ENCODE data around the gene CBL. TPM values are rescaled to one million over a fixed set of nuclear protein-coding genes. Genes with fewer than 3 reads are reported as not detected.

CBL gene
- total RNA-seq, 1 donor from 2014 or later = 27.8 TPM

DNA sequence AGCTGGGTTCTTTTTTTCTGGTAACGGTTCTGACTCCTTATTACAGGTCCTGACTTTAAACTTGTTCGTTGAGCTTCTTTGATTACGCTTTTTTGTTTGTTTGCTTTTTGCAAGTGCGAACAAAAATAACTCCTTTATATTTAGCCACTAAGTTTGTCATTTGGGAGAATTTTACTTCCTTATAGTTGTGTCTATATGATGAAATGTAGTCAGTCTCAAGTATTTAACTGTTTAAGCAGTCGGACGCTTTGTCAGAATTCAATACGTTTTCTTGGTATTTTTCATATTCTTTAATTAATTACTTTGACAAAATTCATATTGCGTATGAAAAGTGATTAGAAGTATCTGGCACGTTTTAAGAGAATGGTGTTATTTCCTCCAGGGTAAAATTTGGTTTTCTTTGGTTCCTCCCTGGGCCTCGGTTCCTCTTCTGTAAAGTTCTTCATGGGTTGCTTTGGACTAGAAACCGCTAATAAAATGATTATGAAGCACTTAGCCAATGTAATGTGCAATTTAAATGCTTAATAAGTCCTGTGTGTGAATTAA lies 1.3 kb downstream of the CBL start:
- CTCF ChIA-PET = interaction anchor here (1.4 to 4.0 kb wide), 4 partner anchors 52 to 116 kb away, joined by 3 to 23 read pairs (median 6); no protein-coding TSS in a partner anchor
- DNase-seq = no peak
- TF ChIP-seq, protein P1, sequence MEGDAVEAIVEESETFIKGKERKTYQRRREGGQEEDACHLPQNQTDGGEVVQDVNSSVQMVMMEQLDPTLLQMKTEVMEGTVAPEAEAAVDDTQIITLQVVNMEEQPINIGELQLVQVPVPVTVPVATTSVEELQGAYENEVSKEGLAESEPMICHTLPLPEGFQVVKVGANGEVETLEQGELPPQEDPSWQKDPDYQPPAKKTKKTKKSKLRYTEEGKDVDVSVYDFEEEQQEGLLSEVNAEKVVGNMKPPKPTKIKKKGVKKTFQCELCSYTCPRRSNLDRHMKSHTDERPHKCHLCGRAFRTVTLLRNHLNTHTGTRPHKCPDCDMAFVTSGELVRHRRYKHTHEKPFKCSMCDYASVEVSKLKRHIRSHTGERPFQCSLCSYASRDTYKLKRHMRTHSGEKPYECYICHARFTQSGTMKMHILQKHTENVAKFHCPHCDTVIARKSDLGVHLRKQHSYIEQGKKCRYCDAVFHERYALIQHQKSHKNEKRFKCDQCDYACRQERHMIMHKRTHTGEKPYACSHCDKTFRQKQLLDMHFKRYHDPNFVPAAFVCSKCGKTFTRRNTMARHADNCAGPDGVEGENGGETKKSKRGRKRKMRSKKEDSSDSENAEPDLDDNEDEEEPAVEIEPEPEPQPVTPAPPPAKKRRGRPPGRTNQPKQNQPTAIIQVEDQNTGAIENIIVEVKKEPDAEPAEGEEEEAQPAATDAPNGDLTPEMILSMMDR (IDR thresholded peaks at IDR 0.05) = no peak
- Mint-ChIP-seq H3K27me3 (no peaks in the 10 kb centered on the region), H3K9me3 (no peaks in the 10 kb centered on the region), H3K4me1 (peaks cover 31% of the 10 kb centered on the region), H3K4me3 (peak overlapping the region; percentile 96), H3K27ac (peak overlapping the region; percentile 88), H3K36me3 (ENCODE audit: low read depth) (peaks cover 3% of the 10 kb centered on the region)
- POLR2A ChIA-PET = interaction anchor here (0.6 to 2.3 kb wide), 8 partner anchors 47 to 772 kb away, joined by 3 to 21 read pairs (median 5); a partner anchor contains a TSS
- intact Hi-C loops (cut with micrococcal nuclease) = loop anchor here (1.0 to 5.0 kb wide), 4 partner anchors 15 to 770 kb away; partner anchors contain the start of genes KMT2A and USP2
- no peak for ATAC-seq (ENCODE audit: low read depth)

DNA sequence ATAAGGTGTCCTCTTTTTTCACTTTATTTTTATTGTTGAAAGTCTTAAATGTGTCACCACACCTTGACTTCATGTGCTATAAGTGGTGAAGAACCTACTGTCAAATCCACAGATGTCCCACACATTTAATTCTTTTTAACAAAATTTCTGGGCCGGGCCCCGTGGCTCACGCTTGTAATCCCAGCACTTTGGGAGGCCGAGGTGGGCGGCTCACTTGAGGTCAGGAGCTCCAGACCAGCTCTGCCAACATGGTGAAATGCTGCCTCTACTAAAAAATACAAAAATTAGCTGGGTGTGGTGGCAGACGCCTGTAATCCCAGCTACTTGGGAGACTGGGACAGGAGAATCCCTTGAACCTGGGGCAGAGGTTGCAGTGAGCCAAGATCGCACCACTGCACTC lies 3.0 kb downstream of the CBL start:
- ATAC-seq (ENCODE audit: low read depth) (no peak), DNase-seq (no peak)
- TF ChIP-seq, protein P1 (IDR thresholded peaks at IDR 0.05) = no peak
- H3K27me3 Mint-ChIP-seq = no peaks in the 10 kb centered on the region
- CTCF ChIA-PET = interaction anchor here (1.1 to 1.2 kb wide), 2 partner anchors 129 to 261 kb away, joined by 3 read pairs; no protein-coding TSS in a partner anchor
- POLR2A ChIA-PET = interaction anchor here (0.7 kb wide), 1 partner anchor 50 kb away, joined by 3 read pairs; no protein-coding TSS in a partner anchor
- H3K9me3 Mint-ChIP-seq = no peaks in the 10 kb centered on the region
- intact Hi-C loops (cut with micrococcal nuclease) = loop anchor here (5.0 kb wide), 1 partner anchor 772 kb away; the partner anchor contains the start of gene KMT2A
- H3K4me1 Mint-ChIP-seq = peaks cover 34% of the 10 kb centered on the region
- peaks cover 3% of the 10 kb centered on the region for H3K36me3 Mint-ChIP-seq (ENCODE audit: low read depth)
- H3K27ac Mint-ChIP-seq = no peak overlapping the region
- no peak overlapping the region for H3K4me3 Mint-ChIP-seq

DNA sequence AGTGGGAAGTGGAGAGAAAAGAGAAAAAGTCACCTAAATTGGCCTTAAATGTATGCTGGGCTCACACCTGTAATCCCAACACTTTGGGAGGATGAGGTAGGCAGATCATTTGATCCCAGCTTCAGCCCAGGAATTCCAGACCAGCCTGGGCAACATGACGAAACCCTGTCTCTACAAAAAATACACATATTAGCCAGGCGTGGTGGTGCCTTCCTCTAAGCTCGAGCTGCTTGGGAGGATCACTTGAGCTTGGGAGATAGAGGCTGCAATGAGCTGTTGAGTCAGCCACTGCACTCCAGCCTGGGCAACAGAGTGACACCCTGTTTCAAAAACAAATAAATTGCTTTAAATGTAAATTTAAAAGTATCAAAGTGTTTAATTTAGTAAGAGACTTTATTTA lies 3.9 kb downstream of the CBL start:
- peaks cover 35% of the 10 kb centered on the region for H3K4me1 Mint-ChIP-seq
- H3K27ac Mint-ChIP-seq = no peak overlapping the region
- peaks cover 3% of the 10 kb centered on the region for H3K36me3 Mint-ChIP-seq (ENCODE audit: low read depth)
- no peak for DNase-seq
- intact Hi-C loops (cut with micrococcal nuclease) = no loop called here
- ChIA-PET POLR2A (interaction anchor here (0.7 kb wide), 1 partner anchor 49 kb away, joined by 3 read pairs; no protein-coding TSS in a partner anchor), CTCF (interaction anchor here (1.2 to 1.7 kb wide), 2 partner anchors 74 to 262 kb away, joined by 3 to 5 read pairs; no protein-coding TSS in a partner anchor)
- ATAC-seq (ENCODE audit: low read depth) = no peak
- no peaks in the 10 kb centered on the region for H3K9me3 Mint-ChIP-seq
- TF ChIP-seq, protein P1 (IDR thresholded peaks at IDR 0.05) = no peak
- no peak overlapping the region for H3K4me3 Mint-ChIP-seq
- no peaks in the 10 kb centered on the region for H3K27me3 Mint-ChIP-seq

DNA sequence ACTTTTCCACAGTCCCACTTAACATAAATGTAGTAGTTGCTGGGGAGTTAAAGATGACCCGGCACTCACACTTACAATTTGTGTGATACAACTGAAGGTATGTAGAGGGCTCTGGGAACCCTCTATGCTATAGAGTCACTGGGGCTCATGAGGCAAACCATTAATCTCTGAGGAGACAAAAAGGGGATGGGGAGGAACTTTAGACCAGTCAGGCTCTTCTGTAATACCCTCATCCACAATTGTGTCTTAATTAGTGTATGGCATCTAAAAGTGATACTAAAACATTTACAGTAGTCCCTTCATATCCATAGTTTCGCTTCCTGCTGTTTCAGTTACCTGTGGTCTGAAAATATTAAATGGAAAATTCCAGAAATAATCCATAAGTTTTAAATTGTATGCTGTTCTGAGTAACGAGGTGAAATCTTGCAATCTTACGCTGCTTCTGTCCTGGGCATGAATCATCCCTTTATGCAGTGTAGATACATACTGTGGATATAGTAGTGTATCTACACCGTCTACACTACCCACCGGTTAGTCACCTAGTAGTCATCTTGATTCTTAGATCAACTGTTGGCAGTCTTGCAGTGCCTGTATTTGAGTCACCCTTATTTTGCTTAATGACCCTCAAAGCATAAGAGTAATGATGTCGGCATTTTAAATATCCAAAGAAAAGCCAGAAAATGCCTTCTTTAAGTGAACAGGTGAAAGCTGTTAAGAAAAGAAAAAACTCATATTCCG lies 12.2 kb downstream of the CBL start:
- POLR2A ChIA-PET = no interaction called here
- H3K4me1 Mint-ChIP-seq = peaks cover 29% of the 10 kb centered on the region

More for the DNA sequence above, 12.2 kb downstream of the CBL start:
- TF ChIP-seq, protein P1 (IDR thresholded peaks at IDR 0.05) = no peak
- CTCF ChIA-PET = no interaction called here
- Mint-ChIP-seq H3K27me3 (no peaks in the 10 kb centered on the region), H3K27ac (peak overlapping the region; percentile 7), H3K9me3 (no peaks in the 10 kb centered on the region), H3K4me3 (no peak overlapping the region), H3K36me3 (ENCODE audit: low read depth) (peaks cover 7% of the 10 kb centered on the region)
- intact Hi-C loops (cut with micrococcal nuclease) = no loop called here
- ATAC-seq (ENCODE audit: low read depth) (no peak), DNase-seq (no peak)
